ENCODE results near the gene RUSC1. TPM values are rescaled to one million over a fixed set of nuclear protein-coding genes. Genes with fewer than 3 reads are reported as not detected.

The RUSC1 gene
- total RNA-seq, 1 experiment from 2014 or later, result 68.8 TPM

DNA sequence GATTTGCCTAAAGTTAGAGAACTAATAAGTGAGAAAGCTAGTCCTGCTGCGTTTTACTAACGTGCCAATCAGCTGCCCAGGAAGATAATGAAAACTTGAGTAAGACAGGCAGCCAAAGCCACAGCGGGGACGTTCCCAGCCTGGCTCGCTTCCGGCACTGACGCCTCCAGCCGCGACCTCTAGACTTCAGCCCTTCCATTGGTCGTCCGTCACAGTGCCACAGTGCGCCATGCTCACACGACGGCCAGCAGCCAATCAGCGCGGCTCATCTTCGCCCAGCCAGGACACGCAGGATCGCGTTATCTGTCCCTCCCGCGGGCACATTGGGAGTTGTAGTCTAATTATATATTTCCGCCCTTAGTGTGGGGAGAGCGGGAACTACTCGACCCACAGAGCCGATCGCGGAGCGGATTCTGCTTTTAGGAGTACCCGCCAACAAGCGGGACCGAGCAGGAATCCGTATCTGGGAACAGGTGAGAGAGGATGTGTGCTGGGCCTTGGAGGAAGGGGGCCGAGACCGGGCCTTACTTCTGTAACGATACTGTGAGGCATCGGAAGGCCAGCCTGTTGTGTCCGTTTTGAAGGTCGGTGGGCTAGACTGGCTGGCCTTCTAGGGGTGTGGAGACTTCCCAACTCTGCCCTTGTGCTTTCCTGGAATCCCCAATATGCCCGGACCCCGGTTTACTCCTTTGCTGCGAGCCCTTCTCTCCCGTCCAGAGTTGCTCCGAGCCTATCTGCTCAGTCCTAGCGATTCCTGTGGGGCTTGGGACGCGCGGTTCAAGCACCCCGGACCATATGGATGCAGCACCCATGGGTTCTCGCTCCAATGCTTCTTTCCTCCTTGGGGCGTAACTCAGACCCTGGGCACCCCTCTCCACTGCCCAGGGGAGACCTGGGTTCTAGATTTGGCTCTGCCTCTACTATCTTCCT lies 11.9 kb upstream of the RUSC1 start, which contains the start of gene FDPS:
Gene FDPS, plus strand, starts transcription at position 374 of the 930 bp plus-strand sequence. CDS start 924 bp downstream, outside the sequence.
- Mint-ChIP-seq H3K9me3 (no peaks in the 10 kb centered on the region), H3K4me3 (peak within 1 kb of the TSS; percentile 97), H3K36me3 (peaks cover 35% of the 10 kb centered on the region), H3K27ac (peak within 1 kb of the TSS; percentile 99), H3K27me3 (ENCODE audit: low read depth) (no peaks in the 10 kb centered on the region), H3K4me1 (peaks cover 22% of the 10 kb centered on the region)
- ATAC-seq, result peak; percentile 97
- ChIA-PET CTCF (interaction anchor here (0.6 to 3.8 kb wide), 8 partner anchors 12 to 136 kb away, joined by 3 to 49 read pairs (median 8); partner anchors contain the start of genes HCN3, KRTCAP2 and RUSC1), POLR2A (interaction anchor here (0.5 to 1.3 kb wide), 7 partner anchors 13 to 113 kb away, joined by 3 to 6 read pairs (median 3); partner anchors contain the start of genes CLK2 and SCAMP3)
- DNase-seq (ENCODE audit: low spot score), result peak; percentile 97
- TF ChIP-seq SMAD4 (CRISPR knock-in tag; IDR thresholded peaks at IDR 0.05) (no peak), ARID4B (CRISPR knock-in tag; IDR thresholded peaks at IDR 0.05; ENCODE audit: borderline replicate concordance) (peak; percentile 56; the same call in 1 of the 2 replicates), CREM (CRISPR knock-in tag; IDR thresholded peaks at IDR 0.05) (peak; percentile 93), NFE2L1 (CRISPR knock-in tag; IDR thresholded peaks at IDR 0.05) (no peak), JAZF1 (CRISPR knock-in tag; IDR thresholded peaks at IDR 0.05) (no peak), MXD4 (CRISPR knock-in tag; IDR thresholded peaks at IDR 0.05; ENCODE audit: borderline replicate concordance) (no peak), KAT7 (CRISPR knock-in tag; IDR thresholded peaks at IDR 0.05; ENCODE audit: borderline replicate concordance) (no peak), GRHL2 (CRISPR knock-in tag; IDR thresholded peaks at IDR 0.05; ENCODE audit: insufficient replicate concordance, severe bottlenecking) (no peak), ZNF232 (CRISPR knock-in tag; IDR thresholded peaks at IDR 0.05) (peak; percentile 82; the same call in 1 of the 2 replicates), ZNF423 (CRISPR knock-in tag; IDR thresholded peaks at IDR 0.05) (no peak), EMX1 (CRISPR knock-in tag; IDR thresholded peaks at IDR 0.05) (no peak), ZNF671 (CRISPR knock-in tag; IDR thresholded peaks at IDR 0.05) (no peak), ZNF317 (CRISPR knock-in tag; IDR thresholded peaks at IDR 0.05; ENCODE audit: borderline replicate concordance, low read depth) (no peak), FOXJ3 (CRISPR knock-in tag; IDR thresholded peaks at IDR 0.05; ENCODE audit: borderline replicate concordance) (no peak), CBFB (CRISPR knock-in tag; IDR thresholded peaks at IDR 0.05; ENCODE audit: low read depth) (no peak), TP53 (CRISPR knock-in tag; IDR thresholded peaks at IDR 0.05) (no peak), MLX (CRISPR knock-in tag; IDR thresholded peaks at IDR 0.05) (no peak), NFATC4 (CRISPR knock-in tag; IDR thresholded peaks at IDR 0.05) (no peak), NR1H2 (CRISPR knock-in tag; IDR thresholded peaks at IDR 0.05) (no peak)
- TF ChIP-seq, protein P1, sequence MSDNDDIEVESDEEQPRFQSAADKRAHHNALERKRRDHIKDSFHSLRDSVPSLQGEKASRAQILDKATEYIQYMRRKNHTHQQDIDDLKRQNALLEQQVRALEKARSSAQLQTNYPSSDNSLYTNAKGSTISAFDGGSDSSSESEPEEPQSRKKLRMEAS (CRISPR knock-in tag; IDR thresholded peaks at IDR 0.05), result peak; percentile 72
- TF ChIP-seq, protein P2, sequence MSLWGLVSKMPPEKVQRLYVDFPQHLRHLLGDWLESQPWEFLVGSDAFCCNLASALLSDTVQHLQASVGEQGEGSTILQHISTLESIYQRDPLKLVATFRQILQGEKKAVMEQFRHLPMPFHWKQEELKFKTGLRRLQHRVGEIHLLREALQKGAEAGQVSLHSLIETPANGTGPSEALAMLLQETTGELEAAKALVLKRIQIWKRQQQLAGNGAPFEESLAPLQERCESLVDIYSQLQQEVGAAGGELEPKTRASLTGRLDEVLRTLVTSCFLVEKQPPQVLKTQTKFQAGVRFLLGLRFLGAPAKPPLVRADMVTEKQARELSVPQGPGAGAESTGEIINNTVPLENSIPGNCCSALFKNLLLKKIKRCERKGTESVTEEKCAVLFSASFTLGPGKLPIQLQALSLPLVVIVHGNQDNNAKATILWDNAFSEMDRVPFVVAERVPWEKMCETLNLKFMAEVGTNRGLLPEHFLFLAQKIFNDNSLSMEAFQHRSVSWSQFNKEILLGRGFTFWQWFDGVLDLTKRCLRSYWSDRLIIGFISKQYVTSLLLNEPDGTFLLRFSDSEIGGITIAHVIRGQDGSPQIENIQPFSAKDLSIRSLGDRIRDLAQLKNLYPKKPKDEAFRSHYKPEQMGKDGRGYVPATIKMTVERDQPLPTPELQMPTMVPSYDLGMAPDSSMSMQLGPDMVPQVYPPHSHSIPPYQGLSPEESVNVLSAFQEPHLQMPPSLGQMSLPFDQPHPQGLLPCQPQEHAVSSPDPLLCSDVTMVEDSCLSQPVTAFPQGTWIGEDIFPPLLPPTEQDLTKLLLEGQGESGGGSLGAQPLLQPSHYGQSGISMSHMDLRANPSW (CRISPR knock-in tag; conservative IDR thresholded peaks at IDR 0.05; ENCODE audit: low read depth), result no peak
- TF ChIP-seq, protein P3, sequence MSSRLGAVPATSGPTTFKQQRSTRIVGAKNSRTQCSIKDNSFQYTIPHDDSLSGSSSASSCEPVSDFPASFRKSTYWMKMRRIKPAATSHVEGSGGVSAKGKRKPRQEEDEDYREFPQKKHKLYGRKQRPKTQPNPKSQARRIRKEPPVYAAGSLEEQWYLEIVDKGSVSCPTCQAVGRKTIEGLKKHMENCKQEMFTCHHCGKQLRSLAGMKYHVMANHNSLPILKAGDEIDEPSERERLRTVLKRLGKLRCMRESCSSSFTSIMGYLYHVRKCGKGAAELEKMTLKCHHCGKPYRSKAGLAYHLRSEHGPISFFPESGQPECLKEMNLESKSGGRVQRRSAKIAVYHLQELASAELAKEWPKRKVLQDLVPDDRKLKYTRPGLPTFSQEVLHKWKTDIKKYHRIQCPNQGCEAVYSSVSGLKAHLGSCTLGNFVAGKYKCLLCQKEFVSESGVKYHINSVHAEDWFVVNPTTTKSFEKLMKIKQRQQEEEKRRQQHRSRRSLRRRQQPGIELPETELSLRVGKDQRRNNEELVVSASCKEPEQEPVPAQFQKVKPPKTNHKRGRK (CRISPR knock-in tag; IDR thresholded peaks at IDR 0.05; ENCODE audit: borderline replicate concordance), result no peak
- TF ChIP-seq, protein P4, sequence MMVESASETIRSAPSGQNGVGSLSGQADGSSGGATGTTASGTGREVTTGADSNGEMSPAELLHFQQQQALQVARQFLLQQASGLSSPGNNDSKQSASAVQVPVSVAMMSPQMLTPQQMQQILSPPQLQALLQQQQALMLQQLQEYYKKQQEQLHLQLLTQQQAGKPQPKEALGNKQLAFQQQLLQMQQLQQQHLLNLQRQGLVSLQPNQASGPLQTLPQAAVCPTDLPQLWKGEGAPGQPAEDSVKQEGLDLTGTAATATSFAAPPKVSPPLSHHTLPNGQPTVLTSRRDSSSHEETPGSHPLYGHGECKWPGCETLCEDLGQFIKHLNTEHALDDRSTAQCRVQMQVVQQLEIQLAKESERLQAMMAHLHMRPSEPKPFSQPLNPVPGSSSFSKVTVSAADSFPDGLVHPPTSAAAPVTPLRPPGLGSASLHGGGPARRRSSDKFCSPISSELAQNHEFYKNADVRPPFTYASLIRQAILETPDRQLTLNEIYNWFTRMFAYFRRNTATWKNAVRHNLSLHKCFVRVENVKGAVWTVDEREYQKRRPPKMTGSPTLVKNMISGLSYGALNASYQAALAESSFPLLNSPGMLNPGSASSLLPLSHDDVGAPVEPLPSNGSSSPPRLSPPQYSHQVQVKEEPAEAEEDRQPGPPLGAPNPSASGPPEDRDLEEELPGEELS (CRISPR knock-in tag; IDR thresholded peaks at IDR 0.05), result no peak
- TF ChIP-seq, protein P5, sequence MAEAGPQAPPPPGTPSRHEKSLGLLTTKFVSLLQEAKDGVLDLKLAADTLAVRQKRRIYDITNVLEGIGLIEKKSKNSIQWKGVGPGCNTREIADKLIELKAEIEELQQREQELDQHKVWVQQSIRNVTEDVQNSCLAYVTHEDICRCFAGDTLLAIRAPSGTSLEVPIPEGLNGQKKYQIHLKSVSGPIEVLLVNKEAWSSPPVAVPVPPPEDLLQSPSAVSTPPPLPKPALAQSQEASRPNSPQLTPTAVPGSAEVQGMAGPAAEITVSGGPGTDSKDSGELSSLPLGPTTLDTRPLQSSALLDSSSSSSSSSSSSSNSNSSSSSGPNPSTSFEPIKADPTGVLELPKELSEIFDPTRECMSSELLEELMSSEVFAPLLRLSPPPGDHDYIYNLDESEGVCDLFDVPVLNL (CRISPR knock-in tag; IDR thresholded peaks at IDR 0.05; ENCODE audit: borderline replicate concordance, low read depth), result no peak

All from WTC11 (cell line).